ENCODE data around the gene VIT. TPM values are rescaled to one million over a fixed set of nuclear protein-coding genes. Genes with fewer than 3 reads are reported as not detected.

The VIT gene
- total RNA-seq, 1 donor from 2014 or later: not detected

DNA sequence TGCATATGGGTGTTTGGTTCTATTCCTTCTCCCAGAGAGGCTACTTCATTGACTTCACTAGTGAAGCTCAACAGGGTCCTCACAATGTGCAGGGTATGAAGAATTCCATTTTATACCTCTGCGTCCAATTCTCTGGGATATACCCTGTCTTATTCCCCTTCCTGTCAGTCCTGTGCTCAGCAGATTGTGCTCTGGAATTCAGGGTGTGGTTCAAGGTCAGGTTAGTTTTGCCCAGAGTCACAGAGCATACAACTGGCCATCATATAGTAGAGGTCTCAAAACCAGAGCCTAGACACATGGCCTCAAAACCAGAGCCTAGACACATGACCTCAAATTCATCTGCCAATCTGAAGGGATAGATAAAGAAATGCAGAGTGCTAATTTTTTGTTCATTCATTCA is 38.8 kb upstream of the VIT start:
- Mint-ChIP-seq H3K27me3 (ENCODE audit: unreplicated experiment) (no peaks in the 10 kb centered on the region), H3K4me1 (ENCODE audit: low read depth, unreplicated experiment) (no peaks in the 10 kb centered on the region), H3K36me3 (ENCODE audit: unreplicated experiment) (no peaks in the 10 kb centered on the region), H3K4me3 (ENCODE audit: unreplicated experiment) (no peak overlapping the region), H3K27ac (ENCODE audit: unreplicated experiment) (no peak overlapping the region), H3K9me3 (ENCODE audit: unreplicated experiment) (no peaks in the 10 kb centered on the region)
- TF ChIP-seq, protein P1, sequence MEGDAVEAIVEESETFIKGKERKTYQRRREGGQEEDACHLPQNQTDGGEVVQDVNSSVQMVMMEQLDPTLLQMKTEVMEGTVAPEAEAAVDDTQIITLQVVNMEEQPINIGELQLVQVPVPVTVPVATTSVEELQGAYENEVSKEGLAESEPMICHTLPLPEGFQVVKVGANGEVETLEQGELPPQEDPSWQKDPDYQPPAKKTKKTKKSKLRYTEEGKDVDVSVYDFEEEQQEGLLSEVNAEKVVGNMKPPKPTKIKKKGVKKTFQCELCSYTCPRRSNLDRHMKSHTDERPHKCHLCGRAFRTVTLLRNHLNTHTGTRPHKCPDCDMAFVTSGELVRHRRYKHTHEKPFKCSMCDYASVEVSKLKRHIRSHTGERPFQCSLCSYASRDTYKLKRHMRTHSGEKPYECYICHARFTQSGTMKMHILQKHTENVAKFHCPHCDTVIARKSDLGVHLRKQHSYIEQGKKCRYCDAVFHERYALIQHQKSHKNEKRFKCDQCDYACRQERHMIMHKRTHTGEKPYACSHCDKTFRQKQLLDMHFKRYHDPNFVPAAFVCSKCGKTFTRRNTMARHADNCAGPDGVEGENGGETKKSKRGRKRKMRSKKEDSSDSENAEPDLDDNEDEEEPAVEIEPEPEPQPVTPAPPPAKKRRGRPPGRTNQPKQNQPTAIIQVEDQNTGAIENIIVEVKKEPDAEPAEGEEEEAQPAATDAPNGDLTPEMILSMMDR (IDR thresholded peaks at IDR 0.05; ENCODE audit: partially characterized antibody, unreplicated experiment): no peak
- DNase-seq: no peak

DNA sequence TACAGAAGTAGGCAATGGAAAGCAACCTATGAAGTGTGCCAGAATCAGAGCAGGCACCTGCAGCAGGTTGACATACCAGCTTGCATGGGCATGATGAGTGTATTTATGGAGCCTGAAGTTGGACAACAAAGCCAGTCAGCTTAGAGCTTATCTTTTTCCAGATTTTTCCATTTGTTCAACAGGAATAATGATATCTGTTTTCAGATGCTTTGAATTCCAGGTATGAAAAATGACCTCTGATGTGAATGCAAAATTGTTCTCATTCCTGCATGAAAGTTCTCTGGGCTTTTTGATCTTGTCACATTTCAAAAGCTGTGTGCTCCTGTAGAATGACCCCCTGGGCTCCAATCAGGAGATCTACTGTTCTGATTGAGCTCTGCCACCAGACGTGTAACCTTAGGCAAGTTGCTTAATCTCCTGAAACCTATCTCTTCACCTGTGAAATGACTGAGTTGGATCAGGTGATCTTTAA is 38.2 kb upstream of the VIT start:
- Mint-ChIP-seq H3K27ac (ENCODE audit: unreplicated experiment) (no peak overlapping the region), H3K9me3 (ENCODE audit: unreplicated experiment) (no peaks in the 10 kb centered on the region), H3K36me3 (ENCODE audit: unreplicated experiment) (no peaks in the 10 kb centered on the region), H3K4me3 (ENCODE audit: unreplicated experiment) (no peak overlapping the region), H3K4me1 (ENCODE audit: low read depth, unreplicated experiment) (no peaks in the 10 kb centered on the region), H3K27me3 (ENCODE audit: unreplicated experiment) (no peaks in the 10 kb centered on the region)
- TF ChIP-seq, protein P1 (IDR thresholded peaks at IDR 0.05; ENCODE audit: partially characterized antibody, unreplicated experiment): no peak
- no peak for DNase-seq

DNA sequence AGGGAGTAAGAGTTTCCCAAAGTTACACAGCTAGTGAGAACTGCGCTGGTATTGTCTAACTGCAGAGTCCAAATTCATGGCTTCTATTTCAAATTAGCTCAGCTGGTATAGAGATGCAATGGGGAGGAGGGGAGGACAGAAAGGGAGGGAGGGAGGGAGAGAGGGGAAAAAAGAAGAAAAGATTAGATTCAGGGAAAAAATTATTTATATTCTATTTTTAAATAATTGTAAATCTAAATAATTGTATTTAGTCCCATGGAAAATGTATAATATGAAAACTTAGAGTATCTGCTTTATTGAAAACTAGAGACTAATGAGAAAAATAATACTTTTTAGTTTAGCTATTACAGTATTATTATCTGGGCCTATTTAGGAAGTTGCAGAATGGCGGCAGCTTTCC is 37.3 kb upstream of the VIT start:
- DNase-seq: no peak
- H3K4me3 Mint-ChIP-seq (ENCODE audit: unreplicated experiment): no peak overlapping the region
- H3K36me3 Mint-ChIP-seq (ENCODE audit: unreplicated experiment): no peaks in the 10 kb centered on the region
- H3K27me3 Mint-ChIP-seq (ENCODE audit: unreplicated experiment): no peaks in the 10 kb centered on the region
- TF ChIP-seq, protein P1 (IDR thresholded peaks at IDR 0.05; ENCODE audit: partially characterized antibody, unreplicated experiment): no peak
- H3K9me3 Mint-ChIP-seq (ENCODE audit: unreplicated experiment): no peaks in the 10 kb centered on the region
- H3K27ac Mint-ChIP-seq (ENCODE audit: unreplicated experiment): no peak overlapping the region
- H3K4me1 Mint-ChIP-seq (ENCODE audit: low read depth, unreplicated experiment): no peaks in the 10 kb centered on the region

DNA sequence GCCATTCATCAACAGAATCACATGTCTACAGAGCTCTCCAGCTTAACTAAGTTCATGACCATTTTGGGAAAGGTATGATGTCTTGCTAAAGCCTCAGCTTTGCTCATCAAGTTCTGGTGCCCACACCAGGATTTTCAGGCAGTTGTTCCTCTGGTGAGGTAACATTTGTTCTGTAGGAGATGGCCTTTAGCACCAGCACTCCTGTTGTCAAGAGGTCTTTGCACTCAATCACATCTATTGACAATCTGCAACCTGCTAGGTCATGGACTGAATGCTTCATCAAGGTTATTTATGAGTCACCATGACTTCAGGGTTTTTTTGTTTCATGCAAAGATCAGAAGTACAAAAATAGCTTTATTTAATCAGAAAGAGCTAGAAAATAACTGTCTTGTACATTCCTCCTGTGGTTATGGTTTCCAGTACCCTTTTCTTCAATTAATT is 36.6 kb upstream of the VIT start:
- TF ChIP-seq, protein P1 (IDR thresholded peaks at IDR 0.05; ENCODE audit: partially characterized antibody, unreplicated experiment): no peak
- no peaks in the 10 kb centered on the region for H3K9me3 Mint-ChIP-seq (ENCODE audit: unreplicated experiment)
- no peaks in the 10 kb centered on the region for H3K36me3 Mint-ChIP-seq (ENCODE audit: unreplicated experiment)
- no peaks in the 10 kb centered on the region for H3K27me3 Mint-ChIP-seq (ENCODE audit: unreplicated experiment)
- no peak for DNase-seq
- H3K27ac Mint-ChIP-seq (ENCODE audit: unreplicated experiment): no peak overlapping the region
- H3K4me1 Mint-ChIP-seq (ENCODE audit: low read depth, unreplicated experiment): no peaks in the 10 kb centered on the region
- no peak overlapping the region for H3K4me3 Mint-ChIP-seq (ENCODE audit: unreplicated experiment)

DNA sequence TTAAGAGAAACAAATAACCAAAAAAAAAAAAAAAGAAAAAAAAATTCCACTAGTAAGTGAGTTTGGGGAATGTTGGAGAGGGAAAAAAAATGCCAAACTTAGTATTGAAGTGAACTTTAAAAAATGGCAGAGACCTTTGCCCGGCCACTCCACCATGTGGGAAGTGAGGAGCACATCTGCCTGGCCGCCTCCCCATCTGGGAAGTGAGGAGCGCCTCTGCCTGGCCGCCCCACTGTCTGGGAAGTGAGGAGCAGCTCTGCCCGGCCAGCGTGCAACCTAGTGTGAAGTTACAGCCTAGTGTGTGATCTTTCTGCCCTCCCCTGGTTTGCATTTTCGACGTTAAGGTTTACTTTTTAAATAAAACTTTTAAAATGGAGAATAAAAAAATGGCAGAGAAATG is 33.9 kb upstream of the VIT start:
- no peaks in the 10 kb centered on the region for H3K36me3 Mint-ChIP-seq (ENCODE audit: unreplicated experiment)
- no peaks in the 10 kb centered on the region for H3K27me3 Mint-ChIP-seq (ENCODE audit: unreplicated experiment)
- H3K4me1 Mint-ChIP-seq (ENCODE audit: low read depth, unreplicated experiment): no peaks in the 10 kb centered on the region
- no peak for DNase-seq
- TF ChIP-seq, protein P1 (IDR thresholded peaks at IDR 0.05; ENCODE audit: partially characterized antibody, unreplicated experiment): no peak
- no peak overlapping the region for H3K4me3 Mint-ChIP-seq (ENCODE audit: unreplicated experiment)
- H3K27ac Mint-ChIP-seq (ENCODE audit: unreplicated experiment): no peak overlapping the region
- no peaks in the 10 kb centered on the region for H3K9me3 Mint-ChIP-seq (ENCODE audit: unreplicated experiment)
